RCC 7860 (cell line): Measurements from ENCODE around the gene SLC7A10.

ENCODE experiments used
- DNase-seq: peaks from one replicate; pipeline ENCODE4 v3.0.0-alpha.2; 2015; ENCODE audit warnings: low spot score
- FAIRE-seq: peaks from 2 replicates; lab custom pipeline; 2012; peaks lifted over from hg19 to GRCh38; lab: Jason Lieb, UNC

SLC7A10 gene

DNA sequence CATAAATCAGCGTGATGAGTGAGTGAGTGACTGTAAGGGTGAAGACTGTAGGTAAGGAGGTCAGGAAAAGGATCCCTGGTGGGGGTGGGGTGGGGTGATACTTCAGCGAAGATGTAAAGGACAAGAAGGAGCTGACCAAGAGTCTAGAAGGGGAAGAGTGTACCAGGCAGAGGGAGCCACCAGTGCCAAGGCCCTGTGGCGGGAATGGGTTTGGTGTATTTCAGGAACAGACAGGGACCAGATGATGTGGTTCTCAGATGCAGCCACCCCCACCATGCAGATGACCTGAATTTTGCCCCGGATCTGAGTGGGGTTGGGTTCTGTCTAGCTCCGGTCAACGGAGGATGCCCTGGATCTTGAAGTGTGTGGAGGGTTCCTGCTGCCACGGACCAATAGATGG is 30.1 kb upstream of the SLC7A10 start:
- FAIRE-seq (no peak), DNase-seq (no peak)

DNA sequence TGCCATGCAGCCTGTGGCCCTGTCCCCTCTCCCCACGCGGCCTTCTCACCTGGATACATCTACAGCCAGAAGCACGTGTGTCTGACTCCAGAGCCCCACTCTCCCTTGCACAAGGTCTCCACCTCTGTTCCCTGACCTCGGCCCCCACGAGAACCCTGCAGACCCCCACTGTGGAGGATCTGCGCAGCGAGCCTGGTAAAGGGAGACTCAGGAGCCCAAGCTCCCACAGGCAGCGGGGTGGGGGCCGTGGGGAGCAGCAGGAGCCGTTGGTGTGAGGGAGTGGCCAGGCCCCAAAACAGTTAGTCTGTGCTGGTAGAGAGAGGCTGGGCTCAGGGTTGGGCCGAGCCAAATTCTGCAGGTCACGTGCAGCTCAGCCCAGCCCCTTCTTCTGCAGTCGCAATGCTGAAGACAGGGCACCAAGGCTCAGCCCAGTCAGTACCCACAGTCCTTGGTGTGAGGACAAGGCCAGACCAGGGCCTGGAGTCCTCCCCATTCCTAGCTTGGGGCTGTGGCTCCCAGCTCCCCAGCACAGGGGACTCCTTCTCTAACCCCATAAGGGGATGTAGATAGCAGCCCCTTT is 28.7 kb upstream of the SLC7A10 start:
- FAIRE-seq (no peak), DNase-seq (no peak)

DNA sequence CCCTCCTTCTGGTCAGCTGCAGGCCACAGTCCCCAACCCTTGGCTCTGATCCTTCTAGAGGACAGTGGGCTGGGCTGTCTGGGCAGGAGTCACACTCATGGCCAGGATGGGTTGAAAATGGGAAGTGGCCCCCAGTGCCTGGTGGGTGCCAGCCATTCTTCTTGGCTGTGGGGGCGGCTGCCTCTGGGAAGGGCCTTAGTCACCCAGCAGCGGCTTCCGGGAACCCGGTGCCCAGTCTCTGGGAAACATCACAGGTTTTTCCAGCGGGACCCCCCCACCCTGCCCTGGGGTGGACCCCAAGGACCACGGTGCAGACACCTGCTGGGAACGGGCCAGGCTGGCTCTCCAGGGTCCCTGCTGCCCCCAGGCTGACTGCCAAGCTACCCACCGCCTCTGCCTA is 27.3 kb upstream of the SLC7A10 start:
- no peak for DNase-seq
- FAIRE-seq = no peak

DNA sequence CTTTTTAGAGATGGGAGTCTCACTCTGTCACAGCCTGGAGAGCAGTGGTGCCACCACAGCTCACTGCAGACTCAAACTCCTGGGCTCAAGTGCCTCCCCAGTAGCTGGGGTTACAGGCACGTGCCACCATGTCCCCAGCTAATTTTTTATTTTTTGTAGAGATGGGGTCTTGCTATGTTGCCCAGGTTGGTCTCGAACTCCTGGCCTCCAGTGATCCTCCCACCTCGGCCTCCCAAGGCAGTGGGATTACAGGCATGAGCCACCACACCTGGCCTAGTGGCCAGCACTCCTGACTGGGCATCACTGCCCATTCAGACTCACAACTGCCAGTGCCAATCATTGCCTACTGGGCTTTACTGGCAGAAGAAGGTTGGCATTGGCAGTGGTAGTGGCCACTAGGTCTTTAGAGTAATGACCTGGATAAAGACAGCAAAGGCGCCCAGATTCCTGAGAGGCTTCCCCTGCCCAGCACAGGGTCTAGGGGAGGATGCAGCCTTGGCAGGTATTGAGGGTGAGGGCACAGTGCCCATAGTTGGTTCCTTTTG is 26.8 kb upstream of the SLC7A10 start:
- DNase-seq (no peak), FAIRE-seq (no peak)

DNA sequence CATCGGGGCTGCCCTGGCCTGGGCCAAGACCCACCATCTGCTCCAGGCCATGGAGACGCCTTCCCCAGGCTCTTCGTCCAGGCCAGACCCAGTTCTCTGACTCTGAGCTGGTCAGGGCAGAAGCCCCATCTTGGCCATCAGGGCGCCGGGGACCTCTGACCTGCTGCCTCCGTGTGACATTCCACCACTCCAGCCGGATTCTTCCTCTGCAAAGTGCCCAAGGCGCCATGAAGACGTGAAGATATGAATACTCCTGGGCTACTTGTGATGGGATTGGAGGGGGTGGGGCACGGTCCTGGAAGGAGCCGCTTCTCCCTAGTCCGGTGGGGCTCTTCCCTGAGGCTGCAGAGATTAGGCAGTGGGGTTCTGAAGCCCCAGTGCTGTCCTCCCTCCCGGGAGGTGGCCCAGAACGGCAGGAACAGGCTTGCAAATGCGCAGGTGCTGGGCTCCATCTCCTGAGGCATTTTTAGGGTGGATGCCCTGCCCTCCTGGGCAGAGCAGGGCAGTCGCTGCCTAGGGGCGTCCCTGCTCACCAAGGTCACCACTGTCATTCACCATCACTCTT is 26.0 kb upstream of the SLC7A10 start:
- no peak for FAIRE-seq

DNA sequence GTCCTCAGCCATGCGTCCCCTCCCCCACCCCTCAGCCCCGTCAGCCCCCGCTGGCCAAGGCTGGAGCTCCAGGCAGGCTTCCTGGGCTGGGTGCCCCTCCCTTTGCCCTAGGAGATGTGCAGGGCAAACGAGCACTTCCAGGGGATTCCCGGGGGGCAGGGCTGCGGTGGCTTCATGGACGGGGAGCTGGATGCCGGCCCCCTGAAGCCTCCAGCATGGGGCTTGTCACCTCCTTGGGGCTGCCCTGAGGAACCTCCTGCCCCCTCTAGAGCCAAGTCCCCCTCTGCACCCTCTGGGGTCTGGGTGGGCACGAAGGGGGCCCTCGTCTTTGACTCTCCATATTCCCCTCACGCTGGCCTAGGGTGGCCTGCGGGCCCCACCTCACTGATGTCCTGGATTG is 25.4 kb upstream of the SLC7A10 start:
- DNase-seq (no peak), FAIRE-seq (no peak)

More for the DNA sequence above, 26.0 kb upstream of the SLC7A10 start:
- no peak for DNase-seq

DNA sequence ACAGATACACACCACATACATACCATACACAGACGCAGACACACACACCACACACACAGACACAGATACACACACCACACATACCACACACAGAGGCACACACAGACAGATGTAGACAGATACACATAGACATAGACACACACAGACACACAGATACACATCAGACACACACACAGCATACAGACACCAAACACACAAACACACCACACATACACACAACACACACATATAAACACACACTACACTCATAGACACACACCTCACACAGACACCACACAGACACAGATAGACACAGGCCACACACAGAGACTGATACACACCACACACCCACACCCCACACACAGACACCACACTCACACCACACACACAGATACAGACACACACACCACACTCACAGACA is 24.9 kb upstream of the SLC7A10 start:
- FAIRE-seq (no peak), DNase-seq (no peak)

DNA sequence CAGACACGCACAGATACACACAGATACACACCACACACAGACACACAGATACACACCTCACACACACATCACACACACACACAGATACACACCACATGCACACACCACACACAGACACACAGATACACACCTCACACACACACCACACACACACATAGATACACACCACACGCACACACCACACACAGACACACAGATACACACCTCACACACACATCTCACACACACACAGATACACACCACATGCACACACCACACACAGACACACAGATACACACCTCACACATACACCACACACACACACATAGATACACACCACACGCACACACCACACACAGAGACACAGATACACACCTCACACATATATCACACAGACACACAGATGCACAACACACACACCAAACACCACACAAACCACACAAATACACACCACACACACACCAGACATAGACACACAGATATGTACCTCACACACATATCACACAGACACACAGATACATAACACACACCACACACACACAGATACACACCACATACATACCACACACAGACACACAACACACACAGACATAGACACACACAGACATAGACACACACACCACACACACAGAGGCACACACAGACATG is 24.2 kb upstream of the SLC7A10 start:
- DNase-seq = no peak
- FAIRE-seq = no peak

DNA sequence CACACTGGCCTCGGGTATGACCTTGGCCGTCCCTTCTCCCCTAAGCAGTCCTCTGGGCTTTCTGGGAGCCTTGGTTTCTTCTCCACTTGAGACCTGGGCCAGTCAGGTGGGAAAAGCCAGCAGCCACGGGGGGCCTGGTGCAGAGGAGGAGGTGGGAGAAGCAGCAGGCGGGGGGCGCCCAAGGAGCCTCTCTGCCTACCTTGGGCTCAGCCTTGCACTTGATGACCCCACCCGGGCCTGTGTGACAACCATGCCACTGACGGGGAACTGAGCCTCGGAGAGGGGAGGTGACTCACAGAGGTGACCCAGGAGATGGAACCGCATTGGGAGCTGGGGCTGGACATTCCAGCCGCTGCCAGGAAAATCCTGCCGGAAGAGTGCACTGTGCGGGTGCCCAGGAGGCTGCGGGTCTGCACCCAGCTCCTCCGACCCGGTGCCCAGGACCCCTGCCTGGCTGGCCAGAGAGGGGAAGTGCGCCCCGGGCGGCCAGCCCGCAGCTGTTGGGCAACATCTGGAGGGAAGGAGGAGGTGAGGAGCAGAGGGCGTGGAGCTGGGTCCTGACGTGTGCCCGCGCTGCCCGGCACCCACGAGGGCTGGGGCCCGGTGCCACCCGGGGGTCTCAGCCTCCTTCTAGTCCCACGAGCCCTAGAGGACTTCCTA is 23.4 kb upstream of the SLC7A10 start:
- FAIRE-seq = no peak
- DNase-seq = peak; percentile 31

DNA sequence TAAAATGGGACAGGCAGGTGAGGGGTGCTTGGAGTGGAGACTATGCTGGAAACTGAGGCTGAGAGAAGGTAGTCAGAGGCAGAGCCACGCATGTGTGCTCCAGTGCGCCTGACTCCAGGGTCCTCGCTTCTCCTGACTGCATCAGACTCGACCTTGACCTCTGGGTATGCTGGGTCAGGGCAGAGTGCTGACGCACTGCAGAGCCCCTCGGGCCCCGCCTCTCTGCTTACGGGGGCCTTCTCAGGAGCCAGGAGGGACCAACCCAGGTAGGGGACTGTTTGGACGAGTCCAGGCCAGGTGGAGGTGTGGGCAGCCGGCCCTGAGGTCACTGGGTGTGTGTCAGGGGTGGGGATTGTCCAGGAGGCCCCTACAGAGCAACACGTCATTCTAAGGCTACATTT is 22.9 kb upstream of the SLC7A10 start:
- DNase-seq (no peak), FAIRE-seq (no peak)

DNA sequence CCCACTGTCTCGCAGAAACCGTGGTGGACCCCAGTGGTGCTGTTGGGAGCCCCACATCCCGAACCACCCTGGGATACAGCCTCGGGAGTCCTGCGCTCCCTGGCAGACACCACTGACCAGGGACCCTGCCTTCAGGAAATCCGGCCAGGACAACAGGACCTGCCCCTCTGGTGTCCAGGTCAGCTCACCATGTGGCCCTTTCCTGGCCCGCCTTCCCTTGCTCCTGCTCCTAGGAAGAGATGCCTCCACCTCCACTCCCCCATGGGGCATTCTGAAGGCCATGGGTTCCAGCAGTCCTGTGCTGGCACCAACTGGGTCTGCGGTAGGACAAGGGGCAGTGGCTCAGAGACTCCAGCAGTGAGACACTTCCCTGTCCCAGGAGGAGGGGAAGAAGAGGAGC is 22.5 kb upstream of the SLC7A10 start:
- FAIRE-seq (no peak), DNase-seq (no peak)

DNA sequence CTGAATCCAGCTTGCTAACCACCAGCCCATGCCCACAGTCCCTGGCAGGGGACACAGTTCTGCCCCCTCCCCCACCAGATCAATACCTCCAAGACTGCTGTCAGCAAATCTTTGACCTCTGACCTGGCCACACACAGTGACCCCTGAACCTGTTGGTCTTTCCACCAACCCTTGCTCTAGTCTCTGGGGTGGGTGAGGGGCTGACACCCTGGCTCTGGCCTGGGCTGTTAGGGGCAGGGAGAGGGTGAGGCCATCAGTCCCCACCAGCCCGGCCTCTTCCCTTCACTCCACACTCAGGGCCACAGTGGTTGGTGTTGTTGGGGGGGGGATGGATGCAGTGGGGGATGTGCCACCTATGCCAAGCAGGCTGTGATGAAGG is 21.8 kb upstream of the SLC7A10 start:
- FAIRE-seq (no peak), DNase-seq (no peak)

DNA sequence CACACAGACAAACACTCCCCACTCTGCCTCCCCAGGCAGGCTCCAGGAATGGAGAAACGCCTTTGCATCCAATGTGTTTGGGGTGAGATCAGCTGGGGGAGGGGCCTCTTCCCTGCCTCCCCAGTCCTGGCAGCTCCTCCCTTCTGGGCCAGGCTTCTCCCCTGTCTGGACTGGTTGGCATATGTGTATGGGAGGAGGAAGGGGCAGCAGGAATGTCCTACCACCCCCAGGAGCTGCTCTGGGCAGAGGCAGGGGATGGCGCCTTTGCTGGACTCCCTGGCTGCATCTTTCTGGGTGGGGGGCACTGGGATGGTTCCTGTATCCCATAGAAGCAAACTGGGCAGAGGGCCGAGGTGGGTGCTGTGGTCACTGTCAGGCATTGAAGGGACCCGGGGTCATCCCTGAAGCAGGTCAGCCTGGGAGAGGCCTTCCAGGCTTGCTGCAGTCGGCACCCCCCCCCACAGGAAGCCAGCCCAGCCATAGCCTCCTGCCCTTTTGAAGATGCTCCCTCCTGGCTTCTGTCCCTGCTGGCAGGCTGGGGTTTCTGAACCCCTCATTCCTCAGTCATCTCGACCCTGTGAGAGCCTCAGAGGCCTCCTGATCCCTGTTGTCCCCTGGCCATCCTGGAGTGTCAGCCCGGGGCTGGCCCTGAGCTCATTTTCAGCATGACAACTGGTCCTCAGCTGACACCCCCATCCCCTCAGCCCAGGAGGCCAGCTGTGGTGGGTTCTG is 21.2 kb upstream of the SLC7A10 start:
- DNase-seq = no peak
- no peak for FAIRE-seq

DNA sequence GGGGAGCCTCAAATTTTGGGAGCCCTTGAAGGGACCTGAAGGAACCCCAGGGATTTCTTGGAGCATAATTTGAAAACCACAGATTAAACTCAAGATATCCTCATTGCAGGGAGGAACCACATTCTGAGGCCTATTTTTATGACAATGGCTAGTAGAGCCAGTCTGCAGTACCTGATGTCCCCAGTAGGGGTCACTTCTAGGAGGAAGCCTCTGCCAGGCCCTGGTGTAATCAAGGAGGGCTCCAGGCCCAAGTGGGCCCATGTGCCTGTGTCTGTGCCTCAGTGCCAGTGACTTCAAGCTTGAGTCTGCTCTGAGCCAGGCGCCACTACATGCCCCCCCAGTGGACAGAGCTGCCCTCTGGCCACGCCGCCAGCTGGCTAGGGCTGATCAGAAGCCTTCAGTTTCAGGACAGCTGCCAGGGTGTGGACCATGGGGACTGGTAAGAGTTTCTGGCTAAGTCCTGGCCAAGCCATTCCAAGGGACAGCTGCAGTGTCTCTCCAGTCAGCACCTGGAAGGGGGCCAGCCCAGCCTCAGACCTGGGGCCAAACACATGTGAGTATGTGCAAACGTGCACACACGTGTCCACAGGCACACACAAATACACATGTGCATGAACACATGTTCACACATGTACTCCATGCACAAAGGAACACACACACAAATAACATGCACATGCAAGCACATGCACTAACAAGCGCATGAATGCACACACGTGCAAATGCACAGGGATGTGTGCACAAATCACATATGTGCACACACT is 20.5 kb upstream of the SLC7A10 start:
- DNase-seq (no peak), FAIRE-seq (no peak)

DNA sequence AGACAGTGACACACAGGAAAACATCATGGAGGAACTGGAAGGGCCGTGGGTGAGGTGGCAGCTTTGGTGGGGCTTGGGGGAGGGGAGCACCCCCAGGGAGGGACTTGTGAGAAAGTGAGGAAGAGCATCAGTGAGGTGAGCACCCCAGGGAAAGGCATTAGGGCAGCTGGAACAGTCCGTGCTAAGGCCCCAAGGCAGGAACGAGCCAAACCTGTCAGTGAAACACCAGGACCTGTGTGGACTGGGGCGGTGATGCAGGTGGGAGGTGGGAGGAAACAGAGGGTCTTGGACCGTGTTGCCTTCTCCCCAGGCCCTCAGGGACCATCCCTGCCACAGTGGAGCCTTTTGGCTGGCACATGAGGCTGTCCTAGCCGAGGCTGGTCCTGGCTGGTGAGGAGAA is 17.3 kb upstream of the SLC7A10 start:
- no peak for DNase-seq
- FAIRE-seq = no peak

DNA sequence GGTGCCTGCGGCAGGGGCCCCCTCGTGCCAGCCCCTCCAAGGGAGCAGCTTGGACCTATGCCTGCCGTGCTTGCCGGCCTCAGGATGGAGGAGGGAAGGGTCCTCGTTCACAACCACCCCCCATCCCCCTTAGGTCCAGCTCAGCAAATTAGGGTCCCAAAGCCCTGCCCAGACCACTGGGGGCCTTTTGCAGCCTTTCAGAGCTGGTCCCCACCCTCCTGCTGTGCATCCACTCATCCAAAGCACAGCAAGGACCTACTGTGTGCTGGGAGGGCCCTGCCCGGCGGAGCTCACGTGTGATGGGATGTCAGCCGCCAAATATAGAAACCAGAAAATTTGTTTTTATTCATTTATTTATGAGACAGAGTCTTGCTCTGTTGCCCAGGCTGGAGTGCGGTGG is 16.5 kb upstream of the SLC7A10 start:
- no peak for DNase-seq
- FAIRE-seq = no peak

DNA sequence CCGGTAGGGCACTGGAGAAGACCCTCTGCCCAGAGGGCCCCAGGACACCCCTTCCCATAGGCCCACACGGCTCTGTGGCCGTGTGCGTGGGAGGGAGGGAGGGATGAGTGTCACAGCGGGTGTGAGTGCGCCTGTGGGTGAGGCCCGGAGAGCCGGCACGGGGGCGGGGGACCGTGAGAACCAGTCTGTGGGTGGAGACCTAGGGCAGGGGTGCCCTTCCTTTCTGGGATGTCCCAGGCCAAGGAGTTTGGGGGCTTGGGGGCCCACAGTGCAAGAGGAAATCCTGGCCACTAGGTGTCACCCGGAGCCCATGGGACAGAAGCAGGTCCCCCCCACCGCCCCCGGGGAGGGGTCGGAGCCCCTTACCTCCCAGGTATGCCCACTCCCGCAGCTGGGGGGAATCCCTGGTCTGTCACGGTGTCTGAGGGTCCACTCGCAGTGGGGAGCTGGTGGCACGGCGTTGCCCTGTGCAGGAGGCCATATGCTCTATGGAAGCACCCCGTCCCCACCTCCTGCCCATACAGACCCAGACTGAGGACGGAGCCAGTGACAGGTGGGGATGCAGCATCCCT is 16.0 kb upstream of the SLC7A10 start:
- DNase-seq (no peak), FAIRE-seq (no peak)

DNA sequence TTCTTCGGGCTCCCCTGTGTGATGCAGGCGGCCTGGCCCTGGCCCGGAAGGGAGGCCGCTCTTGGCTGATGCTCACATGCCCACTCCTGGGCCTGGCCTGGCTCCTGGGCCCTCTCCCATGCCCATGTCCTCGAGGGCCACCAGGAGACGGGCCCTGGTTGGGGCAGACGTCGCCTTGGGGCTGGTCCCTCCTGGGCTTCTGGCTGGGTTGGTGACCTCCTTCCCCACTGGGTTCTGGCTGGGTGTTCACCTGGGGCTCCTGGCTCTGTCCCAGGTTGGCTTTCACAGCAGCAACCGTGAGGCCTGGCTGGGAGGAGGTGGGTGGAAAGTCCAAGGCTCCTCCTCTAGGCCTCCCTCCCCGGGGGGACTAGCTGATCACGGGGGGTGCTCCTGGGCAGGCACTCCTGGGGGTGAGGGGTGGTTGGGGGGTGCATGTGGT is 15.5 kb upstream of the SLC7A10 start:
- no peak for FAIRE-seq
- no peak for DNase-seq

DNA sequence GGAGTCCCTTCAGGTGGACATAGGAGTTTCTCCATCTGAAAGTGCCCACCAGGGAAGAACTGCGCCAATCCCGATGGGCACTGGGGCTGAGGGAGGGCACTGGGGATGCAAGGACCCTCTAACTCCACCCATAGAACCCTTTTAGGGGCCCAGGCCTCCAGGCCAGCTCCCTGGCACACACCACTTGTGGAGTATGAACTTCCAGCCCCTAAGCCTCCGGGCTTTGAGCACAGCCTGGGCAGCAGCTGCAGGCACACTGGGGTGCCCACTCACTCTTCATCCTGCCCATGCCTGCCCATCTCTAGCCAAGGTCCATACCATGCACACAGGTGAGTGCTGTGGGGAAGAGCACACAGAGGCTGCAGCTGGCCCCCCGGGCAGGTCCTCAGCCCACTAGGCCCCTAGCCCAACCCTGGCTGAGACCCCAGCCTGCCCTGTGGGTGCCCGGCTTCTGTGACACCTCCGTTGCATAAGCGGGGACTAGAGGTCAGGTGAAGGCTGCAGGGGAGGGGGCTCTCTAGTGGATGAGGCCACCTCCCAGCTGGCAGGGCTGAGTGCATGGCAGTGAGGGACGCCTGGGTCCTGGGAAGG is 14.6 kb upstream of the SLC7A10 start:
- DNase-seq = no peak
- FAIRE-seq = no peak
